WI38 (cell line): Measurements from ENCODE around the gene PSMC4.

Experiments used
- H3K4me3 ChIP-seq: 2 replicates; pipeline ENCODE4 v1.5.1; 2011; ENCODE audit warnings: low read depth, mild to moderate bottlenecking, control low read depth, low read length
- TF ChIP-seq, protein P1 (sequence below): IDR thresholded peaks from 2 replicates; pipeline ENCODE4 v1.5.1; 2012; ENCODE audit warnings: low read depth, mild to moderate bottlenecking, control low read depth, low read length

Gene PSMC4

DNA sequence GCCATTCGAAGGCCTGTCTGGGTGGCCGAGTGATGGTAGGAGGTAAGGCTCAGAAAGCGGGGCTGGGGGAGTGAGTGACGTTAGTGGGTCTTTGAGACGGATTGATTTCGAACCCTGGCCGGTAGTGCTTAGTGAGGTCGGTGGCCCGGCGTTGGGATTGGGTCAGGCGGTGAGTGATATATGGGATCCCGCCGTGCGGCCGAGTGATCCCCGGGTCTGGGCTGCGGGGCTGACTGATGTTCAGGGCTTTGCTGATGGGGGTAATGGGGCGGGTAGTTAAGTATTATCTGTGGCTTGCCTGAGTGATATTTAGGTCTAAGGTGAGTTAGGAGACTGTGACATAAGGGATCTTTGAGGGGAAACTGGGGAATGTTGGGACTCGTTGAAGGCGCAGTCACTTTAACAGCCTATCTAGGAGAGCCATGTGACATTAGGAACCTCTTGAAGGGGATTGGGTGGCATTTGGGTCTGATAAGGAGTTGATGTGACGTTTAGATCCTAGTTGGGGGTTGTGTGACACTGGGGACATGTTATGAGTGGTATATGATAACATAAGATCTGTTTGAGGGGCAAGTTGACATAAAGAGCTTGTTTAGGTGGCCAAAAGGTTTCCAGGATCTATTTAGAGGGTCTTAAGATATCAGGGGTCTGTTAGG is 543 bp downstream of the PSMC4 start:
- TF ChIP-seq, protein P1, sequence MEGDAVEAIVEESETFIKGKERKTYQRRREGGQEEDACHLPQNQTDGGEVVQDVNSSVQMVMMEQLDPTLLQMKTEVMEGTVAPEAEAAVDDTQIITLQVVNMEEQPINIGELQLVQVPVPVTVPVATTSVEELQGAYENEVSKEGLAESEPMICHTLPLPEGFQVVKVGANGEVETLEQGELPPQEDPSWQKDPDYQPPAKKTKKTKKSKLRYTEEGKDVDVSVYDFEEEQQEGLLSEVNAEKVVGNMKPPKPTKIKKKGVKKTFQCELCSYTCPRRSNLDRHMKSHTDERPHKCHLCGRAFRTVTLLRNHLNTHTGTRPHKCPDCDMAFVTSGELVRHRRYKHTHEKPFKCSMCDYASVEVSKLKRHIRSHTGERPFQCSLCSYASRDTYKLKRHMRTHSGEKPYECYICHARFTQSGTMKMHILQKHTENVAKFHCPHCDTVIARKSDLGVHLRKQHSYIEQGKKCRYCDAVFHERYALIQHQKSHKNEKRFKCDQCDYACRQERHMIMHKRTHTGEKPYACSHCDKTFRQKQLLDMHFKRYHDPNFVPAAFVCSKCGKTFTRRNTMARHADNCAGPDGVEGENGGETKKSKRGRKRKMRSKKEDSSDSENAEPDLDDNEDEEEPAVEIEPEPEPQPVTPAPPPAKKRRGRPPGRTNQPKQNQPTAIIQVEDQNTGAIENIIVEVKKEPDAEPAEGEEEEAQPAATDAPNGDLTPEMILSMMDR: no peak
- H3K4me3 ChIP-seq: peak overlapping the region; percentile 96

DNA sequence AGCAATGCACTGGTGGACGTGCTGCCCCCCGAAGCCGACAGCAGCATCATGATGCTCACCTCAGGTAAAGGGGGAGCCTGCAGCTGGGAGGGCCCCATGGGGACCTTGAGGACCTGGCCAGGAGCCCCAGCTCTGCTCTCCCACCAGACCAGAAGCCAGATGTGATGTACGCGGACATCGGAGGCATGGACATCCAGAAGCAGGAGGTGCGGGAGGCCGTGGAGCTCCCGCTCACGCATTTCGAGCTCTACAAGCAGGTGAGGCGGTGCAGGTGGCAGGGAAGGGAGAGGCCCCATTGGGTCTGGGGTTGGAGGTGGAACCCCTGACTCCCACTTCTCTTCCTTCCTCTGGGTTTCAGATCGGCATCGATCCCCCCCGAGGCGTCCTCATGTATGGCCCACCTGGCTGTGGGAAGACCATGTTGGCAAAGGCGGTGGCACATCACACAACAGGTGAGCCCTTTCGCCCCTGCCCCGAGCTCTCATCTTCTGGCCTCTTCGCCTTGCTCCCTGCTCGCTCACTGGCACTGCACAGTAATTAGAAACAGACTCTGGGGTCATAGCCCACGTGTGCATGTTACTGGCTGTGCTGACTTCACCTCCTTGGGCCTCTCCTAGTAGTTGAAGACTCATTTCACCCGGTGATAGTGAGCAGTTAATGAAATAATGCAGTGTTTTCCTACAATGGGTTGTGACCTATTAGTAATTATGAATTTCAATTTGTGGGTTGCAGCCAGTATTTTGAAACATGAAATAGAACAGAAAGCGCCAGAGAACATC is 3.6 kb downstream of the PSMC4 start:
- TF ChIP-seq, protein P1: no peak
- H3K4me3 ChIP-seq: no peak overlapping the region

DNA sequence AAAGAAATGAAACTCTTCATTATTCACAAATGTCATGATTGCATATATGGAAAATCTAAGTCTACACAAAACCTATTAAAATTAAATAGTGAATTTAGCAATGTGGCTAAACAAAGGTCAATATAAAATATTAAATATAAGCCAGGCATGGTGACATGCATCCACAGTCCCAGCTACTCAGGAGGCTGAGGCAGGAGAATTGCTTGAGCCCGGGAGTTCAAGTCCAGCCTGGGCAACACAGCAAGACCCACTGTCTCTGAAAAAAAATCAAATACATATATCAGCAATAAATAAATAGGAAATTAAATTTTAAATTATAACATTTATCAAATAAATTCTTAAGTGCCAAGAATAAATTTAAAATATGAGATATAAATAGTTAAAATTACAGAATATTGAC is 11.9 kb downstream of the PSMC4 start:
- H3K4me3 ChIP-seq: no peak overlapping the region
- TF ChIP-seq, protein P1: no peak

DNA sequence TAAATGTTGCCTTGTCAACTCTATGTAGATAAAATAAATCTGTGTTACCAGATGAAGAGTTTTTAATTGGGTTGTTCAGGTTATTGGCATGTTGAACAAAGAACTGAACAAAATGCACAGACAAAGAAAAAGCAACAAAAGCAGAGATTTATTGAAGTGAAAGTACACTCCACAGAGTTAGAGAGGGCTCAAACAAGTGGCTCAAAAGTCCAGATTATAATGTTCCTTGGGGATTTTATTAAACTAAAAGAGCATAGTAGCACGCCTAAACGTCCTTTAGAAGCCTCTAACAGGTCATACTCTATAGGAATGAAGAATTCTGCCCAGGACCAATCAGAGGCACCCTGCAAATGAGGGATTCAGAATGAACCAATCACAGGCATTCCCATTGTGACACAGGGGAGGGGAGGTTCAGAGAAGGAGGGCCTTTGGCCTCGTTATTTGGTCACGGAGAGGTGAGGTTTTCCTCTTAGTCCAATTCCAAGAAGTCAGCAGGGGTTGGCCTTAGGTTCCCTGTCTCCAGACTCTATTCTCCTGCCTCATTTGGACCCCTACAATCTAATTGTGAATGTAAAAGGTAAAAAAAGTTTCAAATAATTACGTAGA is 12.8 kb downstream of the PSMC4 start:
- H3K4me3 ChIP-seq: no peak overlapping the region
- TF ChIP-seq, protein P1: no peak

DNA sequence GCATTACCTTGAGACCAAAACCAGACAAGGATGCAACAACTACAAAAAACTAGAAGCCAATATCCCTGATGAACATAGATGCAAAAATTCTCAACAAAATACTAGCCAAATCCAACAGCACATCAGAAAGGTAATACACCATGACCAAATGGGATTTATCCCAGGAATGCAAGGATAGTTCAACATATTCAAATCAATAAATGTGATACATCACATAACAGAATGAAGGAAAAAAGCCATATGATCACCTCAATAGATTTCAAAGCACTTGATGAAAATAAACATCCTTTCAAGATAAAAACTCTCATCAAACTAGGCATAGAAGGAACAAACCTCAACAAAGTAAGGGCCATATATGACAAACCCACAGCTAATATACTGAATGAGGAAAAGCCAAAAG is 15.7 kb downstream of the PSMC4 start:
- TF ChIP-seq, protein P1: no peak
- H3K4me3 ChIP-seq: no peak overlapping the region

DNA sequence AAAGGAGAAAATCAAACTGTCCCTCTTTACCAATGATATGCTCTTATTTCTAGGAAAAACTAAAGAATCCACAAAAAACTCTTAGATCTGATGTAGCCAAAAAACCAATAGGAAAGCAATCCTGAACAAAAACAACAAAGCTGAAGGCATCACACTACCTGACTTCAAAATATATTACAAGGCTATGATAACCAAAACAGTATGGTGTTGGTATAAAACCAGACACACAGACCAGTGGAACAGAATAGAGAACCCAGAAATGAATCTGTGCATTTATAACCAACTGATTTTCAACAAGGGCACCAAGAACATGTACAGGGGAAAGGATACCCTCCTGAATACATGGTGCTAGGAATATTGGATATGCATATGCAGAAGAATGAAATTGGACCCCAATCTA is 16.2 kb downstream of the PSMC4 start:
- H3K4me3 ChIP-seq: no peak overlapping the region
- TF ChIP-seq, protein P1: no peak

DNA sequence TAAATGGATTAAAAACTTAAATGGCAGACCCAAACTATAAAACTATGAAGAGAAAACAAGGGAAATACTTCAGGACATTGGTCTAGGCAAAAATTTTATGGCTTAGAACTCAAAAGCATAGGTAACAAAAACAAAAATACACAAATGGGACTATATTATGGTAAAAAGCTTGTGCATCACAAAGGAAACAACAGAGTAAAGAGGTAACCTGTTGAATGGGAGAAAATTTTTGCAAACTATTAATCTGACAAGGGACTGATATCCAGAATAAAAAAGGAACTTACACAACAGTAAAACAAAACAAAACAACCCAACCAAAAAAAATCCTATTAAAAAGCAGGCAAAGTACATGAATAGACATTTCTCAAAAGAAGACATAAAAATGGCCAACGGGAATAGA is 16.6 kb downstream of the PSMC4 start:
- TF ChIP-seq, protein P1: no peak
- H3K4me3 ChIP-seq: no peak overlapping the region
